Esophagus muscularis mucosa (tissue), 4 donors: Measurements from ENCODE around the gene GFRA1. TPM values are rescaled to one million over a fixed set of nuclear protein-coding genes. Genes with fewer than 3 reads are reported as not detected.

ENCODE experiments used
- DNase-seq: peaks from one replicate; pipeline ENCODE4 v3.0.0-alpha.2; 2017; ENCODE audit errors: extremely low spot score
- H3K27ac ChIP-seq, 4 donors: fragments of 200-600 bp; sonication (generic); replicated peaks in 1 of 4; 1 replicate in 3 of 4; 2 replicates in 1 of 4; pipeline ENCODE4 v1.5.1; 2016 to 2019; ENCODE audit warnings: mild to moderate bottlenecking in 1 of 4
- H3K27me3 ChIP-seq, 4 donors: fragments of 200-600 bp; sonication (generic); one replicate each; pipeline versions ENCODE4 v1.5.1 to v1.6.0; 2016 to 2019
- H3K36me3 ChIP-seq, 4 donors: fragments of 200-600 bp; sonication (generic); one replicate each; pipeline ENCODE4 v1.5.1; 2016 to 2019
- H3K4me1 ChIP-seq, 4 donors: fragments of 200-600 bp; sonication (generic); one replicate each; pipeline ENCODE4 v1.5.1; 2016 to 2019
- H3K4me3 ChIP-seq, 4 donors: fragments of 200-600 bp; sonication (generic); 1 replicate in 2 of 4; 2 replicates in 2 of 4; pipeline ENCODE4 v1.5.1; 2016 to 2019; ENCODE audit warnings: mild to moderate bottlenecking in 4 of 4, moderate library complexity in 1 of 4
- H3K9me3 ChIP-seq, 4 donors: fragments of 200-600 bp; sonication (generic); 1 replicate in 3 of 4; 2 replicates in 1 of 4; pipeline ENCODE4 v1.5.1; 2016 to 2019
- EP300 ChIP-seq: sonication (generic); formaldehyde crosslinking; IDR thresholded peaks from one replicate; pipeline ENCODE4 v1.6.1; 2017; ENCODE audit warnings: antibody characterized with exemption
- POLR2A ChIP-seq: fragments of 450-650 bp; IDR thresholded peaks from one replicate; pipeline ENCODE4 v1.6.1; 2017; ENCODE audit warnings: antibody characterized with exemption, moderate library complexity, mild to moderate bottlenecking, low read depth
- POLR2AphosphoS5 ChIP-seq, 2 donors: sonication (generic); formaldehyde crosslinking; IDR thresholded peaks; one replicate each; pipeline ENCODE4 v1.6.1; 2017; ENCODE audit warnings: antibody characterized with exemption in 2 of 2
- WGBS: methylation state at CpG from one replicate; pipeline ENCODE4 v1.1.5; 2018; 5-methylcytosine and 5-hydroxymethylcytosine counted together
- intact Hi-C: fragments of 100-400 bp; cut with DNase I; formaldehyde crosslinking; loops from one replicate; pipeline ENCODE4 v1.15.1; 2023
- total RNA-seq, 4 donors: library from RNA; depleted of rRNA; stranded (reverse); fragments of >200 nt; gene quantifications; one replicate each; pipeline versions ENCODE4 v1.1.0 to v1.2.1, GENCODE V29; 2016
- TF ChIP-seq, protein P1 (sequence below), 3 experiments: fragments of 200-600 bp in 2 of 3; fragments of 450-650 bp in 1 of 3; sonication (generic) in 2 of 3; IDR thresholded peaks; one replicate each; pipeline ENCODE4 v1.5.1; 2017 to 2019; ENCODE audit warnings: antibody characterized with exemption in 3 of 3, mild to moderate bottlenecking in 2 of 3, moderate library complexity in 1 of 3

The GFRA1 gene
- total RNA-seq, 4 donors from 2014 or later: 44.0 to 73.4 (median 64.5) TPM

GRCh38 chr10:116073001-116073400, 200.0 kb downstream of the GFRA1 start:
- H3K36me3 ChIP-seq: no peaks in the 10 kb centered on the region
- no peak for DNase-seq
- WGBS: 56% methylated on average over 5 of the region's 5 CpGs
- no peak for TF ChIP-seq EP300
- no peak for TF ChIP-seq POLR2AphosphoS5 (IDR thresholded peaks at IDR 0.05)
- TF ChIP-seq POLR2A: no peak
- TF ChIP-seq, protein P1, sequence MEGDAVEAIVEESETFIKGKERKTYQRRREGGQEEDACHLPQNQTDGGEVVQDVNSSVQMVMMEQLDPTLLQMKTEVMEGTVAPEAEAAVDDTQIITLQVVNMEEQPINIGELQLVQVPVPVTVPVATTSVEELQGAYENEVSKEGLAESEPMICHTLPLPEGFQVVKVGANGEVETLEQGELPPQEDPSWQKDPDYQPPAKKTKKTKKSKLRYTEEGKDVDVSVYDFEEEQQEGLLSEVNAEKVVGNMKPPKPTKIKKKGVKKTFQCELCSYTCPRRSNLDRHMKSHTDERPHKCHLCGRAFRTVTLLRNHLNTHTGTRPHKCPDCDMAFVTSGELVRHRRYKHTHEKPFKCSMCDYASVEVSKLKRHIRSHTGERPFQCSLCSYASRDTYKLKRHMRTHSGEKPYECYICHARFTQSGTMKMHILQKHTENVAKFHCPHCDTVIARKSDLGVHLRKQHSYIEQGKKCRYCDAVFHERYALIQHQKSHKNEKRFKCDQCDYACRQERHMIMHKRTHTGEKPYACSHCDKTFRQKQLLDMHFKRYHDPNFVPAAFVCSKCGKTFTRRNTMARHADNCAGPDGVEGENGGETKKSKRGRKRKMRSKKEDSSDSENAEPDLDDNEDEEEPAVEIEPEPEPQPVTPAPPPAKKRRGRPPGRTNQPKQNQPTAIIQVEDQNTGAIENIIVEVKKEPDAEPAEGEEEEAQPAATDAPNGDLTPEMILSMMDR (IDR thresholded peaks at IDR 0.05): no peak
- no peak overlapping the region for H3K27ac ChIP-seq
- H3K27me3 ChIP-seq: no peaks in the 10 kb centered on the region
- H3K9me3 ChIP-seq: no peaks in the 10 kb centered on the region
- intact Hi-C loops: no loop called here
- H3K4me3 ChIP-seq: no peak overlapping the region
- peaks cover 0 to 29% (median 18%) of the 10 kb centered on the region in 4 donors for H3K4me1 ChIP-seq

- Histone ChIP-seq H3K4me3 (no peak overlapping the region), H3K27ac (peak overlapping the region in 1 of 4 donors; percentile 3), H3K27me3 (no peaks in the 10 kb centered on the region), H3K9me3 (no peaks in the 10 kb centered on the region), H3K36me3 (no peaks in the 10 kb centered on the region), H3K4me1 (peaks cover 0 to 29% (median 18%) of the 10 kb centered on the region in 4 donors)
- no peak for TF ChIP-seq EP300
- no peak for TF ChIP-seq POLR2AphosphoS5 (IDR thresholded peaks at IDR 0.05)
- no peak for TF ChIP-seq POLR2A
- TF ChIP-seq, protein P1 (IDR thresholded peaks at IDR 0.05): no peak
- DNase-seq: no peak
- intact Hi-C loops: no loop called here
- WGBS: 86% methylated on average over 5 of the region's 5 CpGs
These were observed 201.4 kb downstream of the GFRA1 start for GRCh38 chr10:116071453-116072148.

DNA sequence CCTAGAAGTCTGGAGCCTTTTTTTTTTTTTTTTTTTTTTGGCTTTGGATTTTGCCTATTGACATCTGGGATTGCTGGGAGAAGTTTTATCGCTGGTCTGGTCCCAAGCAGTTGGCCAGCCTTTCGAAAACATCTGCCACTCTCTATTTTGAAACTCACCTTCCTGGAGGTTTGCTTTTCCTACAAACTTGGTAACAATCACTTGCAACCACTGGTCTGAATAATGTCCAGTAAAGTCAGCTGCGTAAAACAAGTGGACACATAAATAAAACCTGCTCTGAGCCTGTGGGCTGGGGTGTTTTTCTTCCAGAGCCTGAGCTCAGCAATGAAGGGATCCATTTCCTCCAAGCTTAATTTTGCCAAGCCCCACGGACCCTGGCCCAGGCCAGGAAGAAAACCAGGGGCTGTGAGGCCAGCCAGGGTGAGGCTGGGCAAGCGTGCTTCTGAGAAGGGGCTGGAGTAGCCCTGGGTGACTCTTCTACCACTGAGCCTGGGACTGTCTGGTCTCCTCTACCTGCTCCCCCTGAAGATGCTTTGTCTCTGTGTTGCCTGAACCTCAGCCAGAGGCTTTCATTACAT, 202.2 kb downstream of the GFRA1 start:
- peak overlapping the region in 1 of 4 donors; percentile 3 for H3K27ac ChIP-seq
- WGBS: 57% methylated on average over 5 of the region's 5 CpGs

DNA sequence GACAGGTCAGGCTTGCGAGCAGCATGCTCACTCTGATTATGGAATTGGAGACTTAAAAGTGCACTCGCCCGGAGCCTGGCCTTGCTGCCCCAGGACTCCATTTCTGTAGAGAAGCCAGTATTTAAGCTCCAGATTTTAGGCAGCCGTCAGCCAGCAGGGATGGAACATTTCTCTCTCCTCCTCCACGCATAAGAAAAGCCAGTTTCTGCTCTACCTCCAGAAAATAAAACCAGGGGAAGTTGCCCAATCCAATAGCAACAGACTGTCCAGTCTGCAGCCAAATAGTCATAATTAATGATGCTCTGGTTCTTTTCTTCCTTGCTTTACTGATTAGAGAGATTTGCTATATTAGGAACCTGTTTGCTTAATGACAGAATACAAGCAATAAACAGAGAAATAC, 203.2 kb downstream of the GFRA1 start:
- intact Hi-C loops: no loop called here

More for the DNA sequence above, 202.2 kb downstream of the GFRA1 start:
- Histone ChIP-seq H3K4me3 (no peak overlapping the region), H3K9me3 (no peaks in the 10 kb centered on the region), H3K4me1 (peaks cover 0 to 29% (median 18%) of the 10 kb centered on the region in 4 donors), H3K36me3 (no peaks in the 10 kb centered on the region), H3K27me3 (no peaks in the 10 kb centered on the region)
- TF ChIP-seq, protein P1 (IDR thresholded peaks at IDR 0.05): no peak
- no peak for TF ChIP-seq EP300
- TF ChIP-seq POLR2A: no peak
- no peak for TF ChIP-seq POLR2AphosphoS5 (IDR thresholded peaks at IDR 0.05)
- no peak for DNase-seq
- intact Hi-C loops: no loop called here

More for the DNA sequence above, 203.2 kb downstream of the GFRA1 start:
- DNase-seq: no peak
- no peak for TF ChIP-seq POLR2A
- TF ChIP-seq, protein P1 (IDR thresholded peaks at IDR 0.05): no peak
- no peak for TF ChIP-seq POLR2AphosphoS5 (IDR thresholded peaks at IDR 0.05)
- no peak for TF ChIP-seq EP300
- Histone ChIP-seq H3K27me3 (no peaks in the 10 kb centered on the region), H3K36me3 (peaks cover 0 to 3% (median 0%) of the 10 kb centered on the region in 4 donors), H3K4me1 (peaks cover 0 to 29% (median 18%) of the 10 kb centered on the region in 4 donors), H3K27ac (peak overlapping the region in 1 of 4 donors; percentile 22), H3K4me3 (no peak overlapping the region), H3K9me3 (no peaks in the 10 kb centered on the region)
- whole genome bisulfite sequencing: 35% methylated on average over 4 of the region's 5 CpGs
